LNCAP (cell line): ENCODE measurements around the gene PLXDC2.

ENCODE experiments used
- TF ChIP-seq, protein P1 (sequence below): fragments of 450-650 bp; IDR thresholded peaks from 2 replicates; pipeline ENCODE4 v1.5.1; 2017; ENCODE audit warnings: mild to moderate bottlenecking

PLXDC2 gene

DNA sequence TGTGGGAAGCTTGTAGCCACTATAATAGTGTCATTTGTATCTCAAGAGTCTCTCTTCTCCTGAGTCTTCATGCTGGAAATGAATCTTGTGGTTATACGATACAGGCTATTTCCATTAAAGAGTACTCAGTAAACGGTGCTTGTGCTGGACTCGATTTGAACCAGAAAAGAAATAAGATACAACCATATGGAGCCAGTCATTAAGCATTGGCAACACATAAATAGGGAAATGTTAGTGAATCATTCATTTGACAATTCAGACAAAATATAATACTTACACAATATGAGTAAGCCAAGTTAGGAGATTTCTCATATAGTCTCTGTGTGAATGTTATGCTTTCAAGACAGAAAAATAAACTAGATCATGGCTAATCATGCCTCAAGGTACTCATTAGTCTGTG is 356.8 kb downstream of the PLXDC2 start:
- TF ChIP-seq, protein P1, sequence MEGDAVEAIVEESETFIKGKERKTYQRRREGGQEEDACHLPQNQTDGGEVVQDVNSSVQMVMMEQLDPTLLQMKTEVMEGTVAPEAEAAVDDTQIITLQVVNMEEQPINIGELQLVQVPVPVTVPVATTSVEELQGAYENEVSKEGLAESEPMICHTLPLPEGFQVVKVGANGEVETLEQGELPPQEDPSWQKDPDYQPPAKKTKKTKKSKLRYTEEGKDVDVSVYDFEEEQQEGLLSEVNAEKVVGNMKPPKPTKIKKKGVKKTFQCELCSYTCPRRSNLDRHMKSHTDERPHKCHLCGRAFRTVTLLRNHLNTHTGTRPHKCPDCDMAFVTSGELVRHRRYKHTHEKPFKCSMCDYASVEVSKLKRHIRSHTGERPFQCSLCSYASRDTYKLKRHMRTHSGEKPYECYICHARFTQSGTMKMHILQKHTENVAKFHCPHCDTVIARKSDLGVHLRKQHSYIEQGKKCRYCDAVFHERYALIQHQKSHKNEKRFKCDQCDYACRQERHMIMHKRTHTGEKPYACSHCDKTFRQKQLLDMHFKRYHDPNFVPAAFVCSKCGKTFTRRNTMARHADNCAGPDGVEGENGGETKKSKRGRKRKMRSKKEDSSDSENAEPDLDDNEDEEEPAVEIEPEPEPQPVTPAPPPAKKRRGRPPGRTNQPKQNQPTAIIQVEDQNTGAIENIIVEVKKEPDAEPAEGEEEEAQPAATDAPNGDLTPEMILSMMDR, result no peak

DNA sequence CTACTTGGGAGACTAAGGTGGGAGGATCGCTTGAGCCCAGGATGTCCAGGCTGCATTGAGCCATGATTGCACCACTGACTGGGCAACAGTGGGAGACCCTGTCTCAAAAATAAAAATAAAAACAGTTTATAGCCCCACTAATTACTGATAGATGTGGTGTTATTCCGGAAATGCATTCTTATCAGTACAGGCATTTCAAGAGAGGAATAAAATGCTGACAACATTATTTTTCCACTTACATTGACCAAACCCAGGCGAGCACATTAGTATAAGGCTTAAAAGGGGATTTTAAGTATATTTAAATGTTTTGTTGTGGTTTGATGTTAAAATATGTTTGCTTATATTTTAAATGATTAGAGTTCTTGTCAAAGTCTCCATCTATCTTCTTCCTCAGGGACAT is 359.5 kb downstream of the PLXDC2 start:
- TF ChIP-seq, protein P1, result no peak

DNA sequence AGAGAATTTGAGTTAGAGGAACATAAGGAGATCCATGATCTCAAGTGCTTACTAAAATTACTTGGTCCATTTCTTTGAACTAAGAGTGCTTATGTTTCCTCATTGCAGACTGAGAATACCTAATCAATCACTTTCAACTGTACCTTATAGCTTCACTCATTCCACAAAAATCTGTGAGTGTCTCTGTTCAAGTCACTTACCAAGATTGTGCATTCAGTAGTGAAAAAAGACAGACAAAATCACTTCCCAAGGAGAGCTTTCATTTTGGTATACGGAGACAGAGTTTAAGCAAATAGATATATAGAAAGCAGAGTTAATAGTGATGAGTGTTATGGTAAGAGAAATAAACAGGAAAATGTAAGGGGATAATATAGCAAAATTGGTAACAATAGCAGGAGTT is 364.5 kb downstream of the PLXDC2 start:
- TF ChIP-seq, protein P1, result no peak

GRCh38 chr10:20181434-20181833 is 365.2 kb downstream of the PLXDC2 start:
- TF ChIP-seq, protein P1, result no peak

DNA sequence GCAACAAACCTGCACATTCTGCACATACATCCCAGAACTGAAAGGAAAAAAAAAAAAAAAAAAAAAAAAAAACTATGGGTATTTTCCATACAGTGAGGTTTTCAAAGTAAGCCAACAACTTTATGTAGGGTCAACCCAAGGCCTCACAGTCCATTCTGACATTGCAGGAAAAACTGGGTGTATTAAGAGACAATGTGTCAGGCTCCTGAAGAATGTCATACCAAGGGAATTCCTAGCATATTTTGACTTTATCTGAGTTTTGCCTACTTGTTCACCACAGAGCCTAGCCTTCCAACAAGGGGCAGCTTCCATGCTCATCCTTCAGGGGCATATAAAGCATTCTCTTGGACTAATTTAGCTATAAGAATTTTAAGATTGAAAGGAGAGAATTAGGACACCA is 368.9 kb downstream of the PLXDC2 start:
- TF ChIP-seq, protein P1, result no peak

- TF ChIP-seq, protein P1, result no peak
These were observed 378.8 kb downstream of the PLXDC2 start for GRCh38 chr10:20195076-20195475.

- TF ChIP-seq, protein P1, result no peak
These were observed 384.5 kb downstream of the PLXDC2 start for GRCh38 chr10:20200758-20201157.

DNA sequence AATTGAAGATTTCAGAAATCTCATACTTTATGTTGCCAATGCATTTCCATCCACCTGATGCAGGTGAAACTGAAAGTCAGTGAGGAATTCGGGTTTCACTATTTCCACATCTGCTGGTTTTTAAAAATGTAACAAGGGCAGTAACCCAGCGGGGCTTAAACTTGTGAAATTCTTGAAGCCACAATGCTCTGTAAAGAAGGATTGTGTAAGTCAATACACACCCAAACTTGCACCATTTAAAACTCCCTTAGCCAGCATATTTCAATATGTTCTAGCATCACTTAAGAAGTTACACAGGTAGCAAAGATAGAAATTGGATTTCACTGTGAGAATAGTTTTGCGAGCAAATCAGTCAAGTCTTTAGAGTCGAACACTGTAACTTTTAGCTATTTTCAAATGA is 386.1 kb downstream of the PLXDC2 start:
- TF ChIP-seq, protein P1, result no peak
